IMR-90 (cell line): ENCODE measurements around the gene NCK1. TPM values are rescaled to one million over a fixed set of nuclear protein-coding genes. Genes with fewer than 3 reads are reported as not detected.

ENCODE experiments used
- ATAC-seq: fragments of 200-7000 bp; cut with Tn5 transposase; 2 replicates; pipeline ENCODE4 v1.9.1; 2020; ENCODE audit warnings: low read depth, mild to moderate bottlenecking, moderate library complexity
- BruUV-seq: library from RNA; stranded (reverse); fragments of 400-500 nt; replicated peaks from 2 replicates; lab custom pipeline; 2021; lab: Mats Ljungman, UMichigan
- CTCF ChIA-PET: fragments of 300-600 bp; formaldehyde crosslinking; extraction: SDS; loops from one replicate; lab custom pipeline; 2021; ENCODE audit warnings: antibody characterized with exemption; lab: Yijun Ruan, JAX
- POLR2A ChIA-PET: fragments of 300-600 bp; sonication (Branson Sonifier 250); formaldehyde crosslinking; loops from one replicate; lab custom pipeline; 2022; ENCODE audit warnings: antibody characterized with exemption; ENCODE audit not compliant: unreplicated experiment; lab: Charles Lee
- DNase-seq: peaks from one replicate; pipeline ENCODE4 v3.0.0; 2013
- H2AFZ ChIP-seq: replicated peaks from 2 replicates; pipeline ENCODE3; 2013; ENCODE audit warnings: low read length, mild to moderate bottlenecking; ENCODE audit not compliant: poor library complexity
- H2AK5ac ChIP-seq: 2 replicates; pipeline ENCODE4 v1.6.1; 2013; ENCODE audit warnings: low read depth, low read length, inconsistent platforms
- H2AK9ac ChIP-seq: replicated peaks from 2 replicates; pipeline ENCODE3; 2013; ENCODE audit warnings: mild to moderate bottlenecking, low read depth, low read length, moderate library complexity; ENCODE audit not compliant: poor library complexity
- H2BK120ac ChIP-seq: 2 replicates; pipeline ENCODE4 v1.6.1; 2013; ENCODE audit warnings: low read depth, low read length, inconsistent platforms
- H2BK15ac ChIP-seq: 3 replicates; pipeline ENCODE4 v1.6.1; 2013; ENCODE audit warnings: low read depth, low read length, inconsistent platforms
- H2BK20ac ChIP-seq: 2 replicates; pipeline ENCODE4 v1.6.1; 2013; ENCODE audit warnings: low read depth, mild to moderate bottlenecking, inconsistent platforms, low read length, moderate library complexity
- H2BK5ac ChIP-seq: 2 replicates; pipeline ENCODE4 v1.6.1; 2013; ENCODE audit warnings: mild to moderate bottlenecking, low read depth, low read length, inconsistent platforms; ENCODE audit not compliant: poor library complexity, severe bottlenecking
- H3K14ac ChIP-seq: replicated peaks from 2 replicates; pipeline ENCODE4 v1.6.1; 2013; ENCODE audit warnings: low read depth, low read length, inconsistent platforms
- H3K18ac ChIP-seq: 2 replicates; pipeline ENCODE4 v1.6.1; 2013; ENCODE audit warnings: low read depth, low read length, control low read depth
- H3K23ac ChIP-seq: 2 replicates; pipeline ENCODE4 v1.6.1; 2013; ENCODE audit warnings: low read depth, low read length, inconsistent platforms
- H3K27ac ChIP-seq: 2 replicates; pipeline ENCODE4 v1.5.1; 2013; ENCODE audit warnings: mild to moderate bottlenecking, control low read depth, low read length; ENCODE audit not compliant: insufficient read depth
- H3K27me3 ChIP-seq: 2 replicates; pipeline ENCODE4 v1.6.1; 2013; ENCODE audit warnings: low read length; ENCODE audit not compliant: control insufficient read depth, insufficient read depth
- H3K36me3 ChIP-seq: 2 replicates; pipeline ENCODE4 v1.6.1; 2013; ENCODE audit warnings: low read length, mixed read lengths; ENCODE audit not compliant: control insufficient read depth, insufficient read depth
- H3K4ac ChIP-seq: 2 replicates; pipeline ENCODE4 v1.6.1; 2013; ENCODE audit warnings: low read depth, low read length, inconsistent platforms
- H3K4me1 ChIP-seq: 2 replicates; pipeline ENCODE4 v1.6.1; 2013; ENCODE audit warnings: low read length, mixed read lengths; ENCODE audit not compliant: control insufficient read depth, insufficient read depth
- H3K4me2 ChIP-seq: 2 replicates; pipeline ENCODE4 v1.6.1; 2013; ENCODE audit warnings: low read depth, mild to moderate bottlenecking, control low read depth, low read length, moderate library complexity
- H3K4me3 ChIP-seq: 2 replicates; pipeline ENCODE4 v1.5.1; 2013; ENCODE audit warnings: low read depth, mild to moderate bottlenecking, control low read depth, low read length, moderate library complexity; ENCODE audit not compliant: insufficient read depth
- H3K56ac ChIP-seq: 2 replicates; pipeline ENCODE4 v1.6.1; 2013; ENCODE audit warnings: low read length, inconsistent platforms; ENCODE audit not compliant: insufficient read depth; ENCODE audit errors: extremely low read depth
- H3K79me1 ChIP-seq, 2 experiments: 2 replicates each; pipeline ENCODE4 v1.6.1; 2013; ENCODE audit warnings: low read length in 2 of 2, inconsistent platforms in 1 of 2, low read depth in 1 of 2
- H3K9ac ChIP-seq: 2 replicates; pipeline ENCODE4 v1.6.1; 2013; ENCODE audit warnings: low read depth, low read length, control low read depth
- H3K9me1 ChIP-seq: 2 replicates; pipeline ENCODE4 v1.6.1; 2013; ENCODE audit warnings: low read length, inconsistent platforms; ENCODE audit not compliant: insufficient read depth
- H3K9me3 ChIP-seq: 2 replicates; pipeline ENCODE4 v1.6.1; 2013; ENCODE audit warnings: low read length; ENCODE audit not compliant: control insufficient read depth, insufficient read depth
- H4K20me1 ChIP-seq: 2 replicates; pipeline ENCODE4 v1.6.1; 2013; ENCODE audit warnings: low read length, inconsistent platforms; ENCODE audit not compliant: insufficient read depth
- H4K5ac ChIP-seq: 2 replicates; pipeline ENCODE4 v1.6.1; 2013; ENCODE audit warnings: mild to moderate bottlenecking, low read depth, low read length, control low read depth
- H4K8ac ChIP-seq, 2 experiments: 2 replicates each; pipeline ENCODE4 v1.6.1; 2013; ENCODE audit warnings: low read depth in 2 of 2, low read length in 2 of 2, control low read depth in 1 of 2, inconsistent platforms in 1 of 2
- H4K91ac ChIP-seq: 2 replicates; pipeline ENCODE4 v1.6.1; 2013; ENCODE audit warnings: low read depth, low read length, inconsistent platforms; ENCODE audit not compliant: insufficient read depth
- BHLHE40 ChIP-seq: fragments of 150-350 bp; IDR thresholded peaks from 2 replicates; pipeline ENCODE4 v1.6.1; 2016; ENCODE audit warnings: mild to moderate bottlenecking, low read depth, low read length
- CEBPB ChIP-seq: IDR thresholded peaks from 2 replicates; pipeline ENCODE4 v1.6.1; 2012; ENCODE audit warnings: low read depth, low read length, improper control_type of control experiment
- CHD1 ChIP-seq: IDR thresholded peaks from 2 replicates; pipeline ENCODE4 v1.6.1; 2012; ENCODE audit warnings: low read depth, low read length, improper control_type of control experiment
- FOS ChIP-seq: fragments of 150-350 bp; IDR thresholded peaks from 2 replicates; pipeline ENCODE4 v1.6.1; 2016; ENCODE audit warnings: low read depth, low read length
- MAZ ChIP-seq: IDR thresholded peaks from 2 replicates; pipeline ENCODE4 v1.6.1; 2012; ENCODE audit warnings: low read depth, mild to moderate bottlenecking, low read length, improper control_type of control experiment, moderate library complexity, borderline replicate concordance
- MXI1 ChIP-seq: IDR thresholded peaks from 2 replicates; pipeline ENCODE4 v1.6.1; 2012; ENCODE audit warnings: low read depth, mild to moderate bottlenecking, low read length, moderate library complexity, borderline replicate concordance
- NFE2L2 ChIP-seq: fragments of 150-350 bp; IDR thresholded peaks from 2 replicates; pipeline ENCODE4 v1.6.1; 2016; ENCODE audit warnings: low read depth, mild to moderate bottlenecking, low read length
- POLR2A ChIP-seq: IDR thresholded peaks from 2 replicates; pipeline ENCODE4 v1.6.1; 2012; ENCODE audit warnings: mild to moderate bottlenecking, low read depth, low read length
- RFX5 ChIP-seq: IDR thresholded peaks from 2 replicates; pipeline ENCODE4 v1.8.0; 2012; ENCODE audit warnings: low read depth, mild to moderate bottlenecking, low read length, moderate library complexity
- SMC3 ChIP-seq: fragments of 150-350 bp; IDR thresholded peaks from 2 replicates; pipeline ENCODE4 v1.6.1; 2016; ENCODE audit warnings: low read depth, mild to moderate bottlenecking, antibody characterized with exemption, low read length, moderate library complexity
- WGBS, 2 experiments: methylation state at CpG; one replicate each; pipeline versions ENCODE4 v1.1.5 to v1.1.7; 2013; ENCODE audit warnings: missing lambda C conversion rate in 2 of 2; ENCODE audit not compliant: insufficient read length in 1 of 2; ENCODE audit errors: extremely low coverage in 2 of 2; 5-methylcytosine and 5-hydroxymethylcytosine counted together
- dilution Hi-C: fragments of 300-500 bp; cut with HindIII; formaldehyde crosslinking; loops from one replicate; pipeline ENCODE4 v1.14.3; 2018; ENCODE audit warnings: low sequenced_read_pairs; ENCODE audit not compliant: unreplicated experiment
- in situ Hi-C: fragments of 300-500 bp; cut with MboI; formaldehyde crosslinking; loops from 3 replicates; pipeline ENCODE4 v1.14.3; 2019; ENCODE audit warnings: low sequenced_read_pairs, inconsistent platforms, mixed read lengths
- intact Hi-C: fragments of 100-400 bp; cut with micrococcal nuclease; formaldehyde crosslinking; loops from 2 replicates; pipeline ENCODE4 v1.10.0; 2022
- polyA plus RNA-seq, 3 experiments: library from polyadenylated mRNA; depleted of rRNA; stranded (reverse); fragments of >200 nt; gene quantifications; 2 replicates each; pipeline ENCODE4 v1.2.3, GENCODE V29; 2012; ENCODE audit warnings: low replicate concordance in 1 of 3
- total RNA-seq: library from RNA; depleted of rRNA; stranded (reverse); fragments of >200 nt; gene quantifications from 2 replicates; pipeline ENCODE4 v1.2.3, GENCODE V29; 2012
- TF ChIP-seq, protein P1 (sequence below): fragments of 150-350 bp; IDR thresholded peaks from 2 replicates; pipeline ENCODE4 v1.6.1; 2016; ENCODE audit warnings: low read depth, mild to moderate bottlenecking, low read length, moderate library complexity, borderline replicate concordance
- TF ChIP-seq, protein P2 (sequence below): fragments of 150-350 bp; IDR thresholded peaks from 2 replicates; pipeline ENCODE4 v1.6.1; 2017; ENCODE audit warnings: mild to moderate bottlenecking, antibody characterized with exemption, low read length, low read depth

Gene NCK1
- total and polyA plus RNA-seq, 2 of the 4 experiments (the other 2 are of a cell fraction): 23.7 to 24.3 TPM

DNA sequence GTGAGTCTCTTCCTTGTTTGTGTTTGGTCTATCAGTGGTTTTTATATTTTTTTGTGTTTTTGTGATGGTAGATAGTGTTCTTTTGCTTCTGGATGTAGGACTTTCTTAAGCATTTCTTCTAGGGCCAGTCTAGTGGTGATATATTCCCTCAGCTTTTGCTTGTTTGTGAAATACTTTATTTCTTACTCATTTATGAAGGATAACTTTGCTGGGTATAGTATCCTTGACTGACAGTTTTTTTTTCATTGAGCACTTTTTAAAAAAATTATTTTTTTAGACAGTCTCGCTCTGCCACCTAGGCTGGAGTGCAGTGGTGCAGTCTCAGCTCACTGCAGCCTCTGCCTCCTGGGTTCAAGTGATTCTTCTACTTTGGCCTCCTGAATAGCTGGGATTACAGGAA lies 41.9 kb downstream of the NCK1 start:
- H3K14ac ChIP-seq: no peak overlapping the region
- dilution Hi-C loops: no loop called here
- POLR2A ChIA-PET: no interaction called here
- no peak overlapping the region for H2AK9ac ChIP-seq
- H2AFZ ChIP-seq: no peak overlapping the region
- ATAC-seq: no peak
- H3K9ac ChIP-seq: no peak overlapping the region
- H2BK20ac ChIP-seq: no peak overlapping the region
- peaks cover 41% of the 10 kb centered on the region for H4K20me1 ChIP-seq
- no TSS peak for BruUV-seq
- peaks cover 12% of the 10 kb centered on the region for H3K9me3 ChIP-seq
- H3K23ac ChIP-seq: no peak overlapping the region
- peaks cover 15% of the 10 kb centered on the region for H3K9me1 ChIP-seq
- H3K4me1 ChIP-seq: peaks cover 4% of the 10 kb centered on the region
- no peak overlapping the region for H3K27ac ChIP-seq
- H2BK15ac ChIP-seq: no peak overlapping the region
- H2BK120ac ChIP-seq: no peak overlapping the region
- H3K27me3 ChIP-seq: no peaks in the 10 kb centered on the region
- no peak overlapping the region for H4K8ac ChIP-seq
- CTCF ChIA-PET: interaction anchor here (0.6 kb wide), 1 partner anchor 119 kb away, joined by 3 read pairs; no protein-coding TSS in a partner anchor
- TF ChIP-seq MAZ (no peak), SMC3 (no peak), BHLHE40 (no peak), POLR2A (no peak), MXI1 (no peak), CEBPB (no peak), FOS (no peak), RFX5 (no peak), NFE2L2 (no peak), CHD1 (no peak)
- TF ChIP-seq, protein P1, sequence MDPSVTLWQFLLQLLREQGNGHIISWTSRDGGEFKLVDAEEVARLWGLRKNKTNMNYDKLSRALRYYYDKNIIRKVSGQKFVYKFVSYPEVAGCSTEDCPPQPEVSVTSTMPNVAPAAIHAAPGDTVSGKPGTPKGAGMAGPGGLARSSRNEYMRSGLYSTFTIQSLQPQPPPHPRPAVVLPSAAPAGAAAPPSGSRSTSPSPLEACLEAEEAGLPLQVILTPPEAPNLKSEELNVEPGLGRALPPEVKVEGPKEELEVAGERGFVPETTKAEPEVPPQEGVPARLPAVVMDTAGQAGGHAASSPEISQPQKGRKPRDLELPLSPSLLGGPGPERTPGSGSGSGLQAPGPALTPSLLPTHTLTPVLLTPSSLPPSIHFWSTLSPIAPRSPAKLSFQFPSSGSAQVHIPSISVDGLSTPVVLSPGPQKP: no peak
- TF ChIP-seq, protein P2, sequence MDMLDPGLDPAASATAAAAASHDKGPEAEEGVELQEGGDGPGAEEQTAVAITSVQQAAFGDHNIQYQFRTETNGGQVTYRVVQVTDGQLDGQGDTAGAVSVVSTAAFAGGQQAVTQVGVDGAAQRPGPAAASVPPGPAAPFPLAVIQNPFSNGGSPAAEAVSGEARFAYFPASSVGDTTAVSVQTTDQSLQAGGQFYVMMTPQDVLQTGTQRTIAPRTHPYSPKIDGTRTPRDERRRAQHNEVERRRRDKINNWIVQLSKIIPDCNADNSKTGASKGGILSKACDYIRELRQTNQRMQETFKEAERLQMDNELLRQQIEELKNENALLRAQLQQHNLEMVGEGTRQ: no peak
- H3K4me2 ChIP-seq: no peak overlapping the region
- H4K5ac ChIP-seq: no peak overlapping the region
- no peak overlapping the region for H3K18ac ChIP-seq
- H3K4me3 ChIP-seq: no peak overlapping the region
- no peak overlapping the region for H3K56ac ChIP-seq
- no CpG with 5 or more reads among the region's 1 CpG for WGBS, 2 experiments
- in situ Hi-C loops: no loop called here
- peaks cover 35 to 62% of the 10 kb centered on the region in 2 experiments for H3K79me1 ChIP-seq
- H4K91ac ChIP-seq: no peak overlapping the region
- H2AK5ac ChIP-seq: no peak overlapping the region
- intact Hi-C loops: no loop called here
- H2BK5ac ChIP-seq: no peak overlapping the region
- no peak for DNase-seq
- no peak overlapping the region for H3K4ac ChIP-seq
- H3K36me3 ChIP-seq: peaks cover 2% of the 10 kb centered on the region; the same call in 1 of the 2 replicates
